Dermis blood vessel endothelial cell (primary cell): ENCODE results near the gene PCDHGC3. TPM values are rescaled to one million over a fixed set of nuclear protein-coding genes. Genes with fewer than 3 reads are reported as not detected.
A peak's percentile ranks its signal among the peaks of the same experiment; 100 is the strongest.

ENCODE experiments used
- DNase-seq: peaks from one replicate; pipeline ENCODE4 v3.0.0; 2010
- total RNA-seq: library from RNA; depleted of rRNA; stranded (reverse); fragments of >200 nt; gene quantifications from 2 replicates; pipeline ENCODE4 v1.2.3, GENCODE V29; 2014

PCDHGC3 gene
- total RNA-seq, 1 donor from 2014 or later: 19.4 TPM

- peak; percentile 64 for DNase-seq
These were observed 33.2 kb downstream of the PCDHGC3 start for GRCh38 chr5:141508798-141509611.

DNA sequence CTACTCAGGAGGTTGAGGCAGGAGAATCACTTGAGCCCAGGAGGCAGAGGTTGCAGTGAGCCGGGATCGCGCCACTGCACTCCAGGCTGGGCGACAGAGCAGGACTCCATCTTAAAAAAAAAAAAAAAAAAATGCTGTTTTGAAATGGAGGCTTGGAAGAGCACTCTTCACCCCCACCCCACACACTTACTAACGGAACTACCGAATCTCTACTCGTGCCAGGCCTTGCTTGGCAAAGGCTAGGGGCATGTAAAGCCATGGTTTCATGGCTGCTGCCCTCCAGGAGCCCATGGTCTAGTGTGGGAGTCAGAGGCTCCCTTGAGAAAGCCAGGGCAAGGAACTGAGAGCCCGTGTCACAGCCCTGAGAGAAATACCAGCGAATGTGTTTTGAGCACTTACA is 34.4 kb downstream of the PCDHGC3 start:
- DNase-seq: no peak

- DNase-seq: no peak
These were observed 35.3 kb downstream of the PCDHGC3 start for GRCh38 chr5:141510850-141511601.

- DNase-seq: no peak
These were observed 36.1 kb downstream of the PCDHGC3 start for GRCh38 chr5:141511771-141512325.

DNA sequence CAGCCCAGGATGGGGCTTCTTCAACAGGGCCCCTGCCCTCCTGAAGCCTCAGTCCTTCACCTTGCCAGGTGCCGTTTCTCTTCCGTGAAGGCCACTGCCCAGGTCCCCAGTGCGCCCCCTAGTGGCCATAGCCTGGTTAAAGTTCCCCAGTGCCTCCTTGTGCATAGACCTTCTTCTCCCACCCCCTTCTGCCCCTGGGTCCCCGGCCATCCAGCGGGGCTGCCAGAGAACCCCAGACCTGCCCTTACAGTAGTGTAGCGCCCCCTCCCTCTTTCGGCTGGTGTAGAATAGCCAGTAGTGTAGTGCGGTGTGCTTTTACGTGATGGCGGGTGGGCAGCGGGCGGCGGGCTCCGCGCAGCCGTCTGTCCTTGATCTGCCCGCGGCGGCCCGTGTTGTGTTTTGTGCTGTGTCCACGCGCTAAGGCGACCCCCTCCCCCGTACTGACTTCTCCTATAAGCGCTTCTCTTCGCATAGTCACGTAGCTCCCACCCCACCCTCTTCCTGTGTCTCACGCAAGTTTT is 36.7 kb downstream of the PCDHGC3 start:
- DNase-seq: peak; percentile 89

GRCh38 chr5:141512911-141513626 is 37.3 kb downstream of the PCDHGC3 start:
- peak; percentile 49 for DNase-seq

GRCh38 chr5:141513627-141514329 is 38.0 kb downstream of the PCDHGC3 start:
- peak; percentile 69 for DNase-seq

DNA sequence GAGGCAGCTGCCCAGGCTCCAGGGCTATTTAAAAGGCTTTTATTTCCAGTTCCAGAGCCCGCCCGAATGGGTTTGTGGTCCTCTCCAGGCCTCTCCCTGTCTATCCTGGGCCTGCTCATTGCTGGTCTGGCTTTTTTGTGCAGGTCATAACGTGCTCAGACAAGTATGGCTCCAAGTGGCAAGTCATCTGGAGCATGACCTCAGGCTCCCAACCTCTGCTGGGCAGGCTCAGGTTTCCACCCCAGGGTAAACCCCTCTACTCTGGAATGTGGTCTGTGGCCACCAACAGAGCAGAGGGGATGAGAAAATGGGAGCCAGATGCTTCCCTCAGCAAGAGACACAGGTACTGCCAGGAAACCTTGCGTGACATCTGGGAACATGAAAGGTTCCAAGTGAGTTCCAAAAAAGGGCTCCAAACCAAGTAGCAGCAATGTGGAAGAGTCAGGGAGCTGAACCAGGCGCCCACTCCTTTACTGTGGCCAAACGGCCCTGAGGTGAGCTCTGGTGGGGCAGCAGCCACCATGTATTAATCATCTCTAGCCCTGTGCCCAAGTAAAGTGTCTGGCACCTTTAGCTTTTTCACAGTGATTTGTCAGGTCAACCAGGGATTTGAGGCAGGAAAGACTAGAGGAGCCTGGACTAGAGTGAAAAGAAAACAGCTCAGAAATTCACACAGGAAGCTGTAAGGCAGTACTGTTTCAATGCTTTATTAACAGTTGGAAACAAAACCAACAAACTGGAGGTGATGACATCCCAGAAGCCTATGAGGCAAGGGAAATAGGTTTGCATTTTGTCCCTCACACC is 38.8 kb downstream of the PCDHGC3 start:
- DNase-seq: no peak

- DNase-seq: no peak
These were observed 39.4 kb downstream of the PCDHGC3 start for GRCh38 chr5:141515141-141515540.

DNA sequence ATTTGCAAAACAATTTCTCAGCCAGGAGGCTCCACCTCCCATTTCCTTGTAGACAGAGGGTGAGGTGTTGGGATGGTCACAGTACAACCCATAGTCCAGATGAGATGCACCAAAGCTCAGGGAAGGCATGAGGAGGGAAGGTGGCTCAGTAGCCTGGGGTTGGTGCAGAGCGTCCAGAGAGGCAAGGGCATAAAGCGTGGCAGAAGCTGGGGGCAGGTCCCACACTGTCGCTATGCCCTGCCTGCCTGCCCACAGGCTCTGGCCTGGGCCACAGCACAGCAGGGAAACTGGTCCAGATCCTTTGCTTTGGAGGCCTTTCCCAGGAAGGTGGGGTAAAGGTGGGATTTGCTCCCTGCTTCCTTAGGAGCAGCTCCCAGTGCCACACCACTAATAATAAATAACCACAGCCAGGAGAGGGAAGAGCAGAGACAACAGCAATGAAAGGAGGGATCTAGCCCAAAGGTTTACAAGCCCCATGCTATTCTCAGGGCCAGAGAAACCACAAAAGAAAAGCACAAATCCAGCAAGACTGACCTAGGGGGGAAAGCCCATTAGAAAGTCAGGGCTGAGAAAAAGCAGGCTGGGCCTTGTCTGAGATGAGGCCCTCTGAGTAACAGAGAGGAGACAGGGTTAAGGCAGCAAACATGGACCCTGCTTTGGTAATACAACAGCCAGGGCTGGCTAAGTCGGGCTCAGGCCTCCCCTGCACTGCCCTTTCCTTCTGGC is 40.3 kb downstream of the PCDHGC3 start:
- DNase-seq: no peak

- DNase-seq: no peak
These were observed 40.9 kb downstream of the PCDHGC3 start for GRCh38 chr5:141516672-141517025.

- DNase-seq: no peak
These were observed 41.5 kb downstream of the PCDHGC3 start for GRCh38 chr5:141517312-141517711.

DNA sequence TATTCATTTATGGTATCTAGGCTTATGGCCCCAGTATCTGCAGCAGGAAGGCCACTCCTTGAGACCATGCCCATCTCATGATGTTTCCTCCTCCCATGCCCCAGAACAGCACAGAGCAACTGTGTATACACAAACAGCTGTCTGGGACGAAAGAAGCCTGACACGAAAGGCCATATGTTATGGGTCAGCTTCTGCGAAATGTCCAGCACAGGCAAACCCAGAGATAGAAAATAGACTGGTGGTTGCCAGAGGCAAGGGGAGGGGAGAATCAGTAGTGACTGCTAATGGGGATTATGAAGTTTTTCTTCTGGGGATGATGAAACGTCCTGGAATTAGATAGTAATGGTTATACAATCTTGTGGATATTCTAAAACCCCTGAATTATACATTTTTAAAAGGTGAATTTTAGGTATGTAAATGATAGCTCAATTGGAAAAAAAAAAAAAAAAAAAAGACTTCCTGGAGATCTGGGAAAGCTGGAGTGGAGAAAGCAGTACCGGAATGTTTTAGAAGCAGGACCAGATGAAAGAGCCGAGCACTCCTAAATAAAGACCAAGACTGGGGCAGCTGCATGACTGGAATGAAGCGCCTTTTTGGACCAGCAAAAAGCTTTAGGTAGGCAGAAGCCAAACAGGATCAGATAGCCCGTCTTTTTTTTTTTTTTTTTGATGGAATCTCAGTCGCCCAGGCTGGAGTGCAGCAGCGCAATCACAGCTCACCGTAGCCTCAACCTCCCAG is 42.3 kb downstream of the PCDHGC3 start:
- DNase-seq: no peak

GRCh38 chr5:141518618-141519015 is 42.9 kb downstream of the PCDHGC3 start:
- no peak for DNase-seq

- no peak for DNase-seq
These were observed 44.1 kb downstream of the PCDHGC3 start for GRCh38 chr5:141519605-141520565.

- peak; percentile 97 for DNase-seq
These were observed 45.5 kb downstream of the PCDHGC3 start for GRCh38 chr5:141521244-141521781.

- peak; percentile 78 for DNase-seq
These were observed 46.5 kb downstream of the PCDHGC3 start for GRCh38 chr5:141522301-141522700.

DNA sequence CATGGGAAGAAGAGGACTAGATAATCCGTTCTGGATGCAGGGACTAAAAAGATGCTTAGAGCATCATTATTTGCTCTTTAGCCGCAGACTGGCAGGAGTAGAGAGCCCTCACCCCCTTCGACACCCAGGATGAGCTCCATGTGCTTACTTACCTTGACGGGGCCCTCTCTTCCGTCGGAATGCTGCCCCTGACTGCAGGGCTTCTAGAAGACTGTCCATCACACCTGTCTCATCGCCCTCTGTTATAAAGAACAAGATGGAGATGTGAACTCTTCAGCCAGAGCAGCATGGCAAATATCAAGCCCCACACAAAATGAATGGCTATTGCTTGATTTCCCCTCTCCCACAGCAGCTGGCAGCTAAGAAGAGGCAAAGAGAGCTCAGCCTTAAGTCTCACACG is 48.2 kb downstream of the PCDHGC3 start:
- no peak for DNase-seq
